HG03159 (cell line): ENCODE measurements around the gene NUAK1.

Experiments used
- ATAC-seq: cut with Tn5 transposase; IDR thresholded peaks from one replicate; pipeline ENCODE4 v1.9.1; 2021; ENCODE audit warnings: mild to moderate bottlenecking, moderate library complexity; ENCODE audit not compliant: unreplicated experiment

The NUAK1 gene

GRCh38 chr12:106066051-106066705, 72.6 kb downstream of the NUAK1 start:
- no peak for ATAC-seq

- ATAC-seq = no peak
Observed at GRCh38 chr12:106065506-106065905, 73.2 kb downstream of the NUAK1 start.

- no peak for ATAC-seq
Observed at GRCh38 chr12:106064721-106065021, 74.1 kb downstream of the NUAK1 start.

GRCh38 chr12:106063826-106064720, 74.7 kb downstream of the NUAK1 start:
- ATAC-seq = no peak

GRCh38 chr12:106062693-106063092, 76.1 kb downstream of the NUAK1 start:
- no peak for ATAC-seq

GRCh38 chr12:106058256-106059182, 80.2 kb downstream of the NUAK1 start:
- ATAC-seq = no peak

- no peak for ATAC-seq
Observed at GRCh38 chr12:106054049-106054448, 84.7 kb downstream of the NUAK1 start.

GRCh38 chr12:106051853-106052531, 86.8 kb downstream of the NUAK1 start:
- no peak for ATAC-seq

GRCh38 chr12:106049546-106049945, 89.2 kb downstream of the NUAK1 start:
- no peak for ATAC-seq

- ATAC-seq = no peak
Observed at GRCh38 chr12:106049105-106049504, 89.6 kb downstream of the NUAK1 start.

- no peak for ATAC-seq
Observed at GRCh38 chr12:106048676-106049075, 90.1 kb downstream of the NUAK1 start.

GRCh38 chr12:106048016-106048415, 90.7 kb downstream of the NUAK1 start:
- ATAC-seq = no peak

GRCh38 chr12:106046947-106047346, 91.8 kb downstream of the NUAK1 start:
- ATAC-seq = no peak

- ATAC-seq = no peak
Observed at GRCh38 chr12:106046301-106046846, 92.4 kb downstream of the NUAK1 start.

- ATAC-seq = no peak
Observed at GRCh38 chr12:106045251-106045674, 93.5 kb downstream of the NUAK1 start.

GRCh38 chr12:106044773-106045172, 94.0 kb downstream of the NUAK1 start:
- no peak for ATAC-seq

GRCh38 chr12:106042037-106042436, 96.7 kb downstream of the NUAK1 start:
- no peak for ATAC-seq

- ATAC-seq = no peak
Observed at GRCh38 chr12:106040521-106040920, 98.2 kb downstream of the NUAK1 start.

GRCh38 chr12:106039646-106040404, 98.9 kb downstream of the NUAK1 start:
- ATAC-seq = no peak

GRCh38 chr12:106039242-106039641, 99.5 kb downstream of the NUAK1 start:
- no peak for ATAC-seq
